K562 (cell line): ENCODE data around the gene USP37. TPM values are rescaled to one million over a fixed set of nuclear protein-coding genes. Genes with fewer than 3 reads are reported as not detected.

Experiments used
- ATAC-seq: fragments of 200-7000 bp; cut with Tn5 transposase; 3 replicates; pipeline ENCODE4 v1.9.1; 2020; ENCODE audit warnings: moderate library complexity
- BruUV-seq: library from RNA; stranded (reverse); fragments of 400-500 nt; replicated peaks from 2 replicates; lab custom pipeline; 2021; lab: Mats Ljungman, UMichigan
- CTCF ChIA-PET: fragments of 300-600 bp; formaldehyde crosslinking; extraction: SDS; loops from one replicate; lab custom pipeline; 2021; ENCODE audit warnings: low intra/inter-chr PET ratio; lab: Yijun Ruan, JAX
- POLR2A ChIA-PET: fragments of 300-600, 350-650 bp; sonication (Branson Sonifier 250); formaldehyde crosslinking; extraction: SDS; loops from one replicate; lab custom pipeline; 2021; ENCODE audit warnings: antibody characterized with exemption, inconsistent platforms; lab: Yijun Ruan, JAX
- DNase-seq, 4 experiments: peaks; one replicate each; pipeline versions ENCODE4 v3.0.0 to v3.0.0-alpha.2; 2011 to 2018; ENCODE audit warnings: low spot score in 3 of 4, mixed read lengths in 3 of 4; ENCODE audit errors: extremely low read depth in 1 of 4
- FAIRE-seq: peaks from 2 replicates; lab custom pipeline; 2011; peaks lifted over from hg19 to GRCh38; lab: Jason Lieb, UNC
- H2AFZ ChIP-seq: 2 replicates; pipeline ENCODE4 v1.6.0; 2011; ENCODE audit warnings: low read depth, low read length, control low read depth, inconsistent platforms
- H3K27ac ChIP-seq: fragments of 200-600 bp; 3 replicates; pipeline ENCODE4 v1.8.0; 2011; ENCODE audit warnings: low read depth, mild to moderate bottlenecking, control low read depth, inconsistent platforms, low read length, moderate library complexity, mixed read lengths; ENCODE audit errors: extremely low read depth
- H3K27me3 ChIP-seq, 2 experiments: fragments of 300-600 bp in 1 of 2; 2 replicates in 1 of 2; 3 replicates in 1 of 2; pipeline versions ENCODE4 v1.6.0 to v1.8.0; 2011; ENCODE audit warnings: inconsistent platforms in 2 of 2, low read length in 2 of 2, mild to moderate bottlenecking in 1 of 2, mixed read lengths in 1 of 2, moderate library complexity in 1 of 2; ENCODE audit not compliant: control insufficient read depth in 2 of 2, insufficient read depth in 2 of 2
- H3K36me3 ChIP-seq: fragments of 300-600 bp; 3 replicates; pipeline ENCODE4 v1.8.0; 2011; ENCODE audit warnings: mild to moderate bottlenecking, low read length, inconsistent platforms; ENCODE audit not compliant: control insufficient read depth, insufficient read depth
- H3K4me1 ChIP-seq, 2 experiments: fragments of 200-600 bp in 1 of 2; replicated peaks in 1 of 2; 2 replicates in 1 of 2; 3 replicates in 1 of 2; pipeline versions ENCODE4 v1.5.1 to v1.8.0; 2011; ENCODE audit warnings: inconsistent platforms in 2 of 2, low read length in 2 of 2, mild to moderate bottlenecking in 1 of 2, mixed read lengths in 1 of 2, moderate library complexity in 1 of 2; ENCODE audit not compliant: control insufficient read depth in 2 of 2, insufficient read depth in 2 of 2
- H3K4me2 ChIP-seq: 2 replicates; pipeline ENCODE4 v1.6.1; 2011; ENCODE audit warnings: low read length, control low read depth, inconsistent platforms, mixed read lengths; ENCODE audit not compliant: insufficient read depth
- H3K4me3 ChIP-seq: fragments of 200-600 bp; sonication (generic), shearing (Covaris generic); 2 replicates; pipeline ENCODE4 v1.5.1; 2016; ENCODE audit warnings: control low read depth, inconsistent platforms
- H3K79me2 ChIP-seq: fragments of 200-600 bp; 3 replicates; pipeline ENCODE4 v1.8.0; 2011; ENCODE audit warnings: low read length, inconsistent platforms; ENCODE audit not compliant: control insufficient read depth, insufficient read depth
- H3K9ac ChIP-seq, 2 experiments: 2 replicates each; pipeline versions ENCODE4 v1.6.0 to v1.6.1; 2011; ENCODE audit warnings: low read depth in 2 of 2, low read length in 2 of 2, control low read depth in 1 of 2, inconsistent platforms in 1 of 2, mild to moderate bottlenecking in 1 of 2, mixed read lengths in 1 of 2; ENCODE audit not compliant: insufficient read depth in 1 of 2
- H3K9me1 ChIP-seq: one replicate; pipeline ENCODE4 v1.6.0; 2011; ENCODE audit warnings: inconsistent platforms, mild to moderate bottlenecking, low read length, moderate library complexity; ENCODE audit not compliant: control insufficient read depth, insufficient read depth
- H3K9me3 ChIP-seq: replicated peaks from 2 replicates; pipeline ENCODE4 v1.5.1; 2011; ENCODE audit warnings: low read depth, low read length, inconsistent platforms; ENCODE audit not compliant: control insufficient read depth, insufficient read depth
- H4K20me1 ChIP-seq: replicated peaks from 2 replicates; pipeline ENCODE4 v1.6.1; 2011; ENCODE audit warnings: low read length, inconsistent platforms, mixed read lengths; ENCODE audit not compliant: control insufficient read depth, insufficient read depth
- ARID4B ChIP-seq: sonication (generic); formaldehyde crosslinking; IDR thresholded peaks from 2 replicates; pipeline ENCODE4 v1.8.0; 2022; ENCODE audit warnings: mild to moderate bottlenecking, missing genetic modification reagents
- CCNT2 ChIP-seq: IDR thresholded peaks from 2 replicates; pipeline ENCODE4 v1.6.1; 2011; ENCODE audit warnings: borderline replicate concordance, low read depth, mild to moderate bottlenecking, moderate library complexity, mixed read lengths, low read length; ENCODE audit not compliant: insufficient read length; ENCODE audit errors: extremely low read depth
- CREB1 ChIP-seq, 2 experiments: sonication (generic) in 1 of 2; formaldehyde crosslinking in 1 of 2; IDR thresholded peaks; 2 replicates each; pipeline versions ENCODE4 v1.6.1 to v1.8.0; 2012 to 2022; ENCODE audit warnings: inconsistent platforms in 1 of 2, mild to moderate bottlenecking in 1 of 2, missing genetic modification reagents in 1 of 2, moderate library complexity in 1 of 2
- EWSR1 ChIP-seq: fragments of 450-650 bp; IDR thresholded peaks from 2 replicates; pipeline ENCODE4 v1.6.1; 2018; ENCODE audit warnings: borderline replicate concordance, mild to moderate bottlenecking, low read depth, moderate library complexity; ENCODE audit not compliant: partially characterized antibody
- ID3 ChIP-seq, 2 experiments: fragments of 250-450 bp in 1 of 2; fragments of 450-650 bp in 1 of 2; sonication (Bioruptor Pico) in 1 of 2; IDR thresholded peaks; 2 replicates each; pipeline versions ENCODE4 v1.6.1 to v1.8.0; 2016 to 2021; ENCODE audit warnings: mild to moderate bottlenecking in 2 of 2, moderate library complexity in 2 of 2, missing compliant biosample characterization in 1 of 2, missing genetic modification characterization in 1 of 2
- NR1H2 ChIP-seq: sonication (generic); formaldehyde crosslinking; IDR thresholded peaks from 2 replicates; pipeline ENCODE4 v1.4.0; 2020; ENCODE audit warnings: mild to moderate bottlenecking, missing genetic modification reagents
- POLR2A ChIP-seq: fragments of 450-650 bp; conservative IDR thresholded peaks from 2 replicates; pipeline ENCODE4 v1.6.1; 2016
- RBFOX2 ChIP-seq: fragments of 200-400 bp; formaldehyde crosslinking; IDR thresholded peaks from 2 replicates; pipeline ENCODE4 v1.6.1; 2017; ENCODE audit warnings: low read depth, mild to moderate bottlenecking, low read length, moderate library complexity
- RBM17 ChIP-seq: fragments of 200-400 bp; formaldehyde crosslinking; IDR thresholded peaks from 2 replicates; pipeline ENCODE4 v1.6.1; 2017; ENCODE audit warnings: low read depth, mild to moderate bottlenecking, low read length, borderline replicate concordance
- SIN3A ChIP-seq, 2 experiments: fragments of 150-350 bp in 1 of 2; IDR thresholded peaks; 2 replicates each; pipeline ENCODE4 v1.6.1; 2011 to 2016; ENCODE audit warnings: borderline replicate concordance in 2 of 2, low read depth in 2 of 2, low read length in 2 of 2, mild to moderate bottlenecking in 2 of 2, moderate library complexity in 2 of 2; ENCODE audit not compliant: control insufficient read depth in 1 of 2
- THRB ChIP-seq: fragments of 450-650 bp; formaldehyde crosslinking; conservative IDR thresholded peaks from 2 replicates; pipeline ENCODE4 v1.4.0; 2022; ENCODE audit warnings: mild to moderate bottlenecking, missing genetic modification characterization
- ZNF507 ChIP-seq: conservative IDR thresholded peaks from 2 replicates; pipeline ENCODE4 v1.6.1; 2017; ENCODE audit warnings: missing genetic modification characterization, missing compliant biosample characterization
- WGBS: fragments of 100-300 bp; shearing (Covaris generic); methylation state at CpG from one replicate; pipeline ENCODE4 v1.1.6; 2016; ENCODE audit warnings: low coverage, mixed read lengths; ENCODE audit not compliant: insufficient coverage; ENCODE audit errors: missing lambda C conversion rate; 5-methylcytosine and 5-hydroxymethylcytosine counted together
- in situ Hi-C: fragments of 300-500 bp; cut with MboI; formaldehyde crosslinking; loops from 4 replicates; pipeline ENCODE4 v1.15.0; 2018; ENCODE audit warnings: inconsistent platforms, mixed read lengths
- intact Hi-C: fragments of 100-400 bp; cut with micrococcal nuclease; formaldehyde crosslinking; loops from 2 replicates; pipeline ENCODE4 v1.14.2; 2022
- polyA plus RNA-seq, 8 experiments: library from polyadenylated mRNA; depleted of rRNA in 4 of 8; stranded (reverse) in 5 of 8; unstranded in 3 of 8; fragments of >200 nt; fragmentation: Nextera tagmentation in 2 of 8; fragmentation: Illumina TruSeq in 1 of 8; extraction: Ambion mirVana in 2 of 8; extraction: Trizol in 1 of 8; gene quantifications; 2 replicates each; pipeline versions ENCODE4 v1.2.1 to v1.2.3, GENCODE V29; 2011 to 2014; ENCODE audit warnings: inconsistent platforms in 1 of 8, missing spikeins in 1 of 8
- total RNA-seq, 7 experiments: library from RNA; depleted of rRNA in 6 of 7; stranded (reverse); fragments of >200 nt in 6 of 7; fragmentation: Illumina TruSeq in 2 of 7; extraction: Trizol in 2 of 7; gene quantifications; 2 replicates each; pipeline versions ENCODE4 v1.2.1 to v1.2.3, GENCODE V29; 2011 to 2021; ENCODE audit warnings: low replicate concordance in 1 of 7

Gene USP37
- total and polyA plus RNA-seq, 9 of the 15 experiments (the other 6 are each of a cell fraction or from before 2014, with no cell fraction given): 2.0 to 14.2 (median 8.5) TPM

- TF ChIP-seq RBM17: no peak
- no peak for TF ChIP-seq EWSR1
- no peak for TF ChIP-seq NR1H2
- 0 out of 2 replicates have a peak, but pooled peaks have one; percentile 9 for TF ChIP-seq CREB1 (IDR thresholded peaks at IDR 0.05)
- TF ChIP-seq CREB1 (CRISPR knock-in tag; IDR thresholded peaks at IDR 0.05): no peak
- TF ChIP-seq SIN3A (IDR thresholded peaks at IDR 0.05; ENCODE audit: borderline replicate concordance in 2 of 2, control insufficient read depth in 1 of 2, low read depth in 2 of 2, low read length in 2 of 2): 0 out of 4 replicates have a peak, but pooled peaks of 1 of the 2 experiments have one; percentile 34
- peak; percentile 73 for TF ChIP-seq RBFOX2
- 0 out of 2 replicates have a peak, but pooled peaks have one; percentile 43 for TF ChIP-seq POLR2A
- peak; percentile 24 for TF ChIP-seq CCNT2
Measured at GRCh38 chr2:218569038-218569431, 884 bp upstream of the USP37 start (continued).

- intact Hi-C loops: loop anchor here (5.0 kb wide), 2 partner anchors 170 to 275 kb away; partner anchors contain the start of genes CTDSP1 and TMBIM1
- Histone ChIP-seq H3K4me1 (peaks cover 8 to 9% of the 10 kb centered on the region in 2 experiments; a peak in 4 of 5 replicates), H3K9ac (peak overlapping the region; percentile 78 to 99), H3K27me3 (no peaks in the 10 kb centered on the region), H3K79me2 (peaks cover 91% of the 10 kb centered on the region), H4K20me1 (0 out of 2 replicates have a peak, but pooled peaks cover 3% of the 10 kb centered on the region), H3K36me3 (peaks cover 36% of the 10 kb centered on the region; the same call in 2 of the 3 replicates), H3K9me3 (no peaks in the 10 kb centered on the region), H3K4me3 (peak overlapping the region; percentile 54), H3K27ac (peak overlapping the region; percentile 83), H3K9me1 (no peaks in the 10 kb centered on the region), H3K4me2 (peak overlapping the region; percentile 93), H2AFZ (peak overlapping the region; percentile 84)
- peak; percentile 82 for ATAC-seq
- 0% methylated on average over 11 of the region's 19 CpGs for WGBS
- no peak for DNase-seq
- CTCF ChIA-PET: no interaction called here
- no TSS peak for BruUV-seq
- in situ Hi-C loops: no loop called here
- POLR2A ChIA-PET: no interaction called here
- FAIRE-seq: no peak
- TF ChIP-seq ZNF507 (tag) (no peak), ID3 (CRISPR knock-in tag; IDR thresholded peaks at IDR 0.05) (no peak), ID3 (tag; IDR thresholded peaks at IDR 0.05) (no peak), ARID4B (CRISPR knock-in tag) (peak; percentile 74; the same call in 1 of the 2 replicates), THRB (0 out of 2 replicates have a peak, but pooled peaks have one; percentile 52)
Measured at GRCh38 chr2:218567797-218568189, 358 bp downstream of the USP37 start.
